Loucy (cell line): ENCODE results near the gene CACNA1C.

ENCODE experiments used
- CTCF ChIP-seq: fragments of 200-600 bp; sonication (generic); conservative IDR thresholded peaks from 2 replicates; pipeline ENCODE4 v1.5.1; 2014; ENCODE audit warnings: mild to moderate bottlenecking, antibody characterized with exemption, low read length
- EZH2phosphoT487 ChIP-seq: fragments of 200-600 bp; IDR thresholded peaks from 2 replicates; pipeline ENCODE4 v1.6.1; 2018; ENCODE audit warnings: antibody characterized with exemption, mild to moderate bottlenecking, moderate library complexity, borderline replicate concordance

GRCh38 chr12:2402073-2402579, 349.3 kb downstream of the CACNA1C start:
- TF ChIP-seq CTCF (no peak), EZH2phosphoT487 (no peak)
